ENCODE measurements around the gene WNT4.

DNA sequence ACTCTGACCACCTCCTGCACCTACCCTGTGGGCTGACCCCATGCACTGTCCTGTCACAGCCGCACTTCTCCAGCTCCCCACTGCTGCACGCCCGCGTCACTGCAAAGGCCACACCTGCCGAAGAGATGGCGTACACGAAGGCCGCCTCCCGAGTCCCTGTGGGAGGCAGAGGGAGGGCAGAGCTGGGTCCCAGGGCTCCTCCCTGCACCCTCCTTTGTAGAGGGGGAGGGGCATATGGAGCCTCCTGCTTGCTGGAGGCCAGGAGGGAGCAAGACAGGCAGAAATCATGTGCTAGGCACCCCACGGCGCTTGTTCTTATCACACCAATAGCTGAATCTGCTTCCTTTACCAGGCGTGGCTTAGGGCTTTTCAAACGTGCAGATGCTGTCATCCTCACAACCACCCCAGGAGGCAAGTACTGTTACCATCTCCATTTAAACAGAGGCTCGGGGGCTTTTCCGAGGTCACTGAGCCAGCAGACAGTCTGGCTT lies 21.4 kb downstream of the WNT4 start:
- TF ChIP-seq, protein P1, sequence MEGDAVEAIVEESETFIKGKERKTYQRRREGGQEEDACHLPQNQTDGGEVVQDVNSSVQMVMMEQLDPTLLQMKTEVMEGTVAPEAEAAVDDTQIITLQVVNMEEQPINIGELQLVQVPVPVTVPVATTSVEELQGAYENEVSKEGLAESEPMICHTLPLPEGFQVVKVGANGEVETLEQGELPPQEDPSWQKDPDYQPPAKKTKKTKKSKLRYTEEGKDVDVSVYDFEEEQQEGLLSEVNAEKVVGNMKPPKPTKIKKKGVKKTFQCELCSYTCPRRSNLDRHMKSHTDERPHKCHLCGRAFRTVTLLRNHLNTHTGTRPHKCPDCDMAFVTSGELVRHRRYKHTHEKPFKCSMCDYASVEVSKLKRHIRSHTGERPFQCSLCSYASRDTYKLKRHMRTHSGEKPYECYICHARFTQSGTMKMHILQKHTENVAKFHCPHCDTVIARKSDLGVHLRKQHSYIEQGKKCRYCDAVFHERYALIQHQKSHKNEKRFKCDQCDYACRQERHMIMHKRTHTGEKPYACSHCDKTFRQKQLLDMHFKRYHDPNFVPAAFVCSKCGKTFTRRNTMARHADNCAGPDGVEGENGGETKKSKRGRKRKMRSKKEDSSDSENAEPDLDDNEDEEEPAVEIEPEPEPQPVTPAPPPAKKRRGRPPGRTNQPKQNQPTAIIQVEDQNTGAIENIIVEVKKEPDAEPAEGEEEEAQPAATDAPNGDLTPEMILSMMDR (IDR thresholded peaks at IDR 0.05), result no peak
- no peak for TF ChIP-seq POLR2AphosphoS5 (IDR thresholded peaks at IDR 0.05)

All from upper lobe of left lung (tissue), 4 donors.